GM19035 (cell line): Measurements from ENCODE around the gene PLOD2.

Experiments
- ATAC-seq: cut with Tn5 transposase; IDR thresholded peaks from one replicate; pipeline ENCODE4 v1.9.1; 2021; ENCODE audit not compliant: unreplicated experiment

Gene PLOD2

GRCh38 chr3:146052056-146052790 lies 108.8 kb downstream of the PLOD2 start:
- no peak for ATAC-seq

- no peak for ATAC-seq
Observed at GRCh38 chr3:146050691-146051090, 110.3 kb downstream of the PLOD2 start.

DNA sequence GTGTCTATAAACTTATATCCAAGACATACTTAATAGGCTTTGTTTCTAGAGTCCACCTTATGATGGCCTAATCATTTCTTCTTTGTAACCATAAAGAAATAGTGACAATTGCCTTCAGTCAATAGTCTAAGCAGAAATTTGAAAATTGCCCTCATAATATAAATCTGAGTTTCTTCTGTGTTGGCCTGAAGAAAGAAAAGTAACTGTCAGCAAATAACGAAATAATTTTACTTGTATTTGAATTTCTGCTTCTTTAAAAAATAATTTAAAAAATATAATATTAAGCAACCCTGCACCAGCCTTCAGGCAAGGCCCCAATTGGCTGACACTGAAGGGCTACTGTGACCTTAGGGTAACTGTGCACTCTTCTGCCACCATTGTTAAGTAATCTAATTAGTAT lies 113.5 kb downstream of the PLOD2 start:
- ATAC-seq, result no peak

GRCh38 chr3:146044046-146044445 lies 116.9 kb downstream of the PLOD2 start:
- ATAC-seq, result no peak

- no peak for ATAC-seq
Observed at GRCh38 chr3:146040630-146041029, 120.4 kb downstream of the PLOD2 start.

DNA sequence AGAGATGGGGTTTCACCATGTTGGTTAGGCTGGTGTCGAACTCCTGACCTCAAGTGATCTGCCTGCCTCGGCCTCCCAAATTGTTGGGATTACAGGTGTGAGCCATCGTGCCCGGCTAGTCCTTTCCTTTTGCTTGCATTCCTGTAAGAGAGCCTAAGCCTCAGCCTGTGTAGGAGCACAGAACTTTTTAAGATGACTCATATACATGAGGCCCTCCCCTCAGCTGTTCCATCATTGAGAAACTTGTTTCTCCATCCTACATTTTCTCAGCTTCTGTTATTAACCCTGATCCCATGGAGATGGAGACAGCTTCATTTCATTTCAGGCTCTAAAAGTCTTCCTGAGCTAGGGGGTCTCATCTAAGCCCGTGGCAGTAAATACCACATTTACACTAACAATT lies 123.3 kb downstream of the PLOD2 start:
- no peak for ATAC-seq

- no peak for ATAC-seq
Observed at GRCh38 chr3:146036281-146036680, 124.7 kb downstream of the PLOD2 start.

DNA sequence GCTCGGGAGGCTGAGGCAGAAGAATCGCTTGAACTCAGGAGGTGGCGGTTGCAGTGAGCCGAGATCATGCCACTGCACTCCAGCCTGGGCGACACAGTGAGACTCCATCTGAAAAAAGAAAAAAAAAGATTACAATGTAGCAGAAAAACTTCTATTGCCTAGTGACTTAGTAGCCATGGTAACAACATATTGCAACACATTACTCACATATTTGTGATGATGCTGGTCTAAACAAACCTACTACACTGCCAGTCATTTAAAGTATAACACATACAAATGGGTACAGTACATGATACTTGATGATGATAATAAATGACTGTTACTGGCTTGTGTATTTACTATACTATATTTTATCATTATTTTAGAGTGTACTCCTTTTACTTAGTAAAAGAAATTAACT lies 125.6 kb downstream of the PLOD2 start:
- no peak for ATAC-seq

DNA sequence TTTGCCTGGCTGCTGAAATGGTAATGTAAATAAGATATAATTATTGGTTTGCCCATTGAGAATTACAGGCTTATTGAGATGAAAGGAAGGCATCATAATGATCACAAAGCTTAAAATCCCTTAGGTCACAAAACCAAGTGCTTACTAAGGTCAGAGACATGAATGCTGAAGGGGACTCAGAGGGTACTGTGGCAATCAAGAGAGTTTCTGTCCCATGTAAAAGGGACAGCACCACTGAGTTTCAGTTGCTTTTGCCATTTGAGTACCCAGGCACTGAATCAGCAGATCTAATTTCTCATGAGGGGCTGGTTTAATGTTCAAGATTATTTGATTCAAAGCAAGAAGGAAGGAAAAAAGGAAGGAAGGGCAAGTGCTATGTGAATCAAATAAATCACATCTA lies 127.0 kb downstream of the PLOD2 start:
- ATAC-seq, result no peak

DNA sequence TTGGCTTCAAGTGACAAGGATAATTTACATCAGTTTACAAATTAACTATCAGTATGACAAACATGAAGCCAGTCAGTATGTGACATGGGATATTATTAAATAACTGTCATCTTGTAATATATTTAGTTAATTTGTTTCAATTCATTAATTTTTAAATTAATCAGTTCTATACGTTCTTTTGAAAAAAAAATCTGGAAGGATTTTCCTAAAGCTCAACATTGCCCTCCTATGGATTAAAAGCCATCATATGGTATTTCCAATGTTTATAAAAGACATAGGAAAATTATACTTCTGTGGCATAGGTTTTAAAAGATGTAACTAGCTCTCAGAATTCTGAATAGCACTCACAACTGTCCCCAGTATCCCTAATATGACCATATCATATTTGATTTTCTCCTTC lies 134.4 kb downstream of the PLOD2 start:
- no peak for ATAC-seq

DNA sequence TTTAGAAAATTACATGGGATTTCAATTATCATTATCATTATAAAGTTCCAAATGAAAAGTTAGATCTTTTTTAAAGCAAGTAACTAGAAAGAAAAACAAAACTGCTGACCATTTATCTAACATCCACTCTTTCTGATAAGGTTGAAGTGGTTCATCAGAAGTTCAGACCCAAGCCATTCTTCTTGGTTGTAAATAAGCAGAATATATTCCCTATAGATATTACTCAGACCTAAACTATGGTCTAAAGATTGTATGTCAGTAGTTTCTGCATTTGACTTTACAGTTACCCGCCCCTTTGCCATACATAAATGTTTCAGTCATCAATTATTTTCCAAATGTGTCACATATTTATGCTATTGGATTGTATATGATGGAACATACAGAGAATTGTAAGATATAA lies 136.7 kb downstream of the PLOD2 start:
- ATAC-seq, result no peak

DNA sequence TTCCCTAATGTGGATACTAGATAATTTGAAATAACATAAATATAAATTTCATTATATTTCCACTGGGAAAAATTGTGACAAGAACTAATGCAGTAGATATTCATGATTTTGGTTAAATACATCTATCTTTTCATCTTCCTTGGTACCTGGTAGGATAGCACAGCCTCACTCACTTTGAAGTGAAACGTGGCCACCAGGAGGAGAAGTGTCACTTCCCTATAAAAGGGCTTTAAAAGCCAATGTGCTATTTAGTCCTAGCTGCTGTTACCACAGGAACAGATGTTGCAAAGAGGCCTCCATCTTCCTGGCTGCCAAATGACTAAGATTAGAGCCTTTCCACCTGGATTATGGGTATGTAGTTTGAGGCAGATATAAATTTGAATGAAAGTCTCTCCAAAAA lies 140.0 kb downstream of the PLOD2 start:
- ATAC-seq, result no peak

DNA sequence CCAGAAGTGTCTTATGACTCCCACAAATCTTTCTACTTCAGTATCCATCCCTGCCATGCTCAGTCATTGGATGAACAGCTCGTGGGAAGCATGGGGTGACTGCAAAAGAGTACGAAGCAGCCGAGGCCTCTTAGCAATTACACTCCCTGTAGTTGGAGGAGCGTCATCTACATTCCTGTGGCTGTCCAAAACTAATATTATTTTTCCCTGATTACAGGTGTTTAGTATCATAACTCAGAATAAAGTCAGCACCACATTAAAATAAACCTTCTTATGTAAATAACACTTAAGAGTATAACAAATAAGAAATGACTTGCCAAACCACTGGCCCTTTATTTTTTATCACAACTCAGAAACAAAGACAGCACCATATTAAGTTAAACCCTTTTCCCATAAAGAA lies 141.5 kb downstream of the PLOD2 start:
- no peak for ATAC-seq
